NT2/D1 (cell line): ENCODE data around the gene GON4L.

Experiments
- YY1 ChIP-seq: IDR thresholded peaks from 2 replicates; pipeline ENCODE4 v1.6.1; 2011; ENCODE audit not compliant: insufficient read length, insufficient read depth
- ZNF274 ChIP-seq: IDR thresholded peaks from 2 replicates; pipeline ENCODE4 v1.6.1; 2011; ENCODE audit warnings: mild to moderate bottlenecking, low read depth, low read length

- no peak for TF ChIP-seq ZNF274
- TF ChIP-seq YY1: no peak
Observed at GRCh38 chr1:155847823-155848529, 9.0 kb downstream of the GON4L start.
